Astrocyte (in vitro differentiated cells and primary cell): Measurements from ENCODE around the gene DFFB. TPM values are rescaled to one million over a fixed set of nuclear protein-coding genes. Genes with fewer than 3 reads are reported as not detected.

Experiments used
- DNase-seq: peaks from one replicate; pipeline ENCODE4 v3.0.0-alpha.2; 2010; ENCODE audit warnings: low read depth
- FAIRE-seq: peaks from 2 replicates; lab custom pipeline; 2011; peaks lifted over from hg19 to GRCh38; lab: Jason Lieb, UNC
- H2AFZ ChIP-seq: 2 replicates; pipeline ENCODE4 v1.6.0; 2012; ENCODE audit warnings: low read depth, low read length, inconsistent platforms
- H3K27ac ChIP-seq: 2 replicates; pipeline ENCODE4 v1.5.1; 2011; ENCODE audit warnings: low read depth, low read length, inconsistent platforms
- H3K27me3 ChIP-seq: 2 replicates; pipeline ENCODE4 v1.6.0; 2011; ENCODE audit warnings: low read length, inconsistent platforms; ENCODE audit not compliant: insufficient read depth
- H3K36me3 ChIP-seq: 2 replicates; pipeline ENCODE4 v1.5.1; 2011; ENCODE audit warnings: low read length, inconsistent platforms; ENCODE audit not compliant: insufficient read depth
- H3K4me1 ChIP-seq: 2 replicates; pipeline ENCODE4 v1.5.1; 2011; ENCODE audit warnings: low read length, inconsistent platforms; ENCODE audit not compliant: insufficient read depth
- H3K4me2 ChIP-seq: 2 replicates; pipeline ENCODE4 v1.6.0; 2012; ENCODE audit warnings: low read length, inconsistent platforms
- H3K4me3 ChIP-seq: 2 replicates; pipeline ENCODE4 v1.5.1; 2011; ENCODE audit warnings: low read depth, mild to moderate bottlenecking, low read length, inconsistent platforms; ENCODE audit not compliant: insufficient read depth
- H3K79me2 ChIP-seq: 2 replicates; pipeline ENCODE4 v1.6.0; 2012; ENCODE audit warnings: mild to moderate bottlenecking, low read length, inconsistent platforms; ENCODE audit not compliant: insufficient read depth
- H3K9ac ChIP-seq: 2 replicates; pipeline ENCODE4 v1.6.0; 2012; ENCODE audit warnings: mild to moderate bottlenecking, low read length, inconsistent platforms
- H3K9me3 ChIP-seq: 2 replicates; pipeline ENCODE4 v1.5.1; 2012; ENCODE audit warnings: low read depth, mild to moderate bottlenecking, low read length, inconsistent platforms; ENCODE audit not compliant: insufficient read depth
- H4K20me1 ChIP-seq: 2 replicates; pipeline ENCODE4 v1.6.0; 2012; ENCODE audit warnings: low read length, inconsistent platforms; ENCODE audit not compliant: insufficient read depth
- H3K27ac Mint-ChIP-seq: one replicate; pipeline ENCODE4 v1.8.0; 2021; ENCODE audit warnings: mild to moderate bottlenecking, mixed read lengths; ENCODE audit not compliant: unreplicated experiment
- H3K27me3 Mint-ChIP-seq: one replicate; pipeline ENCODE4 v1.8.0; 2021; ENCODE audit warnings: low read depth, mixed read lengths; ENCODE audit not compliant: unreplicated experiment
- H3K36me3 Mint-ChIP-seq: one replicate; pipeline ENCODE4 v1.8.0; 2021; ENCODE audit warnings: low read depth, mixed read lengths; ENCODE audit not compliant: unreplicated experiment
- H3K4me1 Mint-ChIP-seq: one replicate; pipeline ENCODE4 v1.8.0; 2021; ENCODE audit warnings: low read depth, mixed read lengths; ENCODE audit not compliant: unreplicated experiment
- H3K4me3 Mint-ChIP-seq: one replicate; pipeline ENCODE4 v1.8.0; 2021; ENCODE audit warnings: mild to moderate bottlenecking, moderate library complexity, mixed read lengths; ENCODE audit not compliant: unreplicated experiment
- H3K9me3 Mint-ChIP-seq: one replicate; pipeline ENCODE4 v1.8.0; 2021; ENCODE audit warnings: mild to moderate bottlenecking, mixed read lengths; ENCODE audit not compliant: unreplicated experiment
- EZH2 ChIP-seq: IDR thresholded peaks from 2 replicates; pipeline ENCODE4 v1.6.1; 2012; ENCODE audit warnings: mild to moderate bottlenecking, low read length, inconsistent platforms; ENCODE audit not compliant: insufficient read depth
- total RNA-seq: library from RNA; stranded (reverse); gene quantifications from 2 replicates; pipeline ENCODE4 v1.2.1, GENCODE V29; 2021
- TF ChIP-seq, protein P1 (sequence below): IDR thresholded peaks from 2 replicates; pipeline ENCODE4 v1.5.1; 2011; ENCODE audit warnings: low read depth, mild to moderate bottlenecking, inconsistent platforms, low read length, moderate library complexity; ENCODE audit not compliant: insufficient read depth

DFFB gene
- total RNA-seq, 1 donor from 2014 or later, result 7.4 TPM

- DNase-seq (peak; percentile 29), FAIRE-seq (no peak)
- Histone ChIP-seq H3K4me3 (no peak overlapping the region), H3K9ac (no peak overlapping the region), H3K9me3 (no peaks in the 10 kb centered on the region), H3K4me2 (no peak overlapping the region), H3K27ac (no peak overlapping the region), H3K4me1 (peaks cover 5% of the 10 kb centered on the region), H3K36me3 (peaks cover 7% of the 10 kb centered on the region), H4K20me1 (peaks cover 55% of the 10 kb centered on the region), H3K27me3 (no peaks in the 10 kb centered on the region), H3K79me2 (peaks cover 82% of the 10 kb centered on the region), H2AFZ (no peak overlapping the region)
- Mint-ChIP-seq H3K4me3 (no peak overlapping the region), H3K4me1 (peaks cover 20% of the 10 kb centered on the region), H3K36me3 (peaks cover 13% of the 10 kb centered on the region), H3K27me3 (no peaks in the 10 kb centered on the region), H3K27ac (no peak overlapping the region), H3K9me3 (peaks cover 6% of the 10 kb centered on the region)
- TF ChIP-seq, protein P1, sequence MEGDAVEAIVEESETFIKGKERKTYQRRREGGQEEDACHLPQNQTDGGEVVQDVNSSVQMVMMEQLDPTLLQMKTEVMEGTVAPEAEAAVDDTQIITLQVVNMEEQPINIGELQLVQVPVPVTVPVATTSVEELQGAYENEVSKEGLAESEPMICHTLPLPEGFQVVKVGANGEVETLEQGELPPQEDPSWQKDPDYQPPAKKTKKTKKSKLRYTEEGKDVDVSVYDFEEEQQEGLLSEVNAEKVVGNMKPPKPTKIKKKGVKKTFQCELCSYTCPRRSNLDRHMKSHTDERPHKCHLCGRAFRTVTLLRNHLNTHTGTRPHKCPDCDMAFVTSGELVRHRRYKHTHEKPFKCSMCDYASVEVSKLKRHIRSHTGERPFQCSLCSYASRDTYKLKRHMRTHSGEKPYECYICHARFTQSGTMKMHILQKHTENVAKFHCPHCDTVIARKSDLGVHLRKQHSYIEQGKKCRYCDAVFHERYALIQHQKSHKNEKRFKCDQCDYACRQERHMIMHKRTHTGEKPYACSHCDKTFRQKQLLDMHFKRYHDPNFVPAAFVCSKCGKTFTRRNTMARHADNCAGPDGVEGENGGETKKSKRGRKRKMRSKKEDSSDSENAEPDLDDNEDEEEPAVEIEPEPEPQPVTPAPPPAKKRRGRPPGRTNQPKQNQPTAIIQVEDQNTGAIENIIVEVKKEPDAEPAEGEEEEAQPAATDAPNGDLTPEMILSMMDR, result no peak
- TF ChIP-seq EZH2, result no peak
Measured at GRCh38 chr1:3895279-3895950, 38.1 kb downstream of the DFFB start.

GRCh38 chr1:3895951-3896325 lies 38.7 kb downstream of the DFFB start:
- no peak overlapping the region for H3K4me3 Mint-ChIP-seq
- peaks cover 20% of the 10 kb centered on the region for H3K4me1 Mint-ChIP-seq
- no peaks in the 10 kb centered on the region for H3K27me3 Mint-ChIP-seq
- no peaks in the 10 kb centered on the region for H3K9me3 ChIP-seq
- H3K36me3 Mint-ChIP-seq, result peaks cover 8% of the 10 kb centered on the region
- H3K27ac ChIP-seq, result no peak overlapping the region
- peaks cover 5% of the 10 kb centered on the region for H3K4me1 ChIP-seq
- H3K9ac ChIP-seq, result no peak overlapping the region
- FAIRE-seq (no peak), DNase-seq (no peak)
- H3K4me3 ChIP-seq, result no peak overlapping the region
- H3K9me3 Mint-ChIP-seq, result peaks cover 6% of the 10 kb centered on the region
- no peak overlapping the region for H2AFZ ChIP-seq
- no peak overlapping the region for H3K4me2 ChIP-seq
- no peaks in the 10 kb centered on the region for H3K27me3 ChIP-seq
- H3K36me3 ChIP-seq, result peaks cover 2% of the 10 kb centered on the region
- no peak overlapping the region for H3K27ac Mint-ChIP-seq
- peaks cover 55% of the 10 kb centered on the region for H4K20me1 ChIP-seq
- TF ChIP-seq, protein P1, result no peak
- no peak for TF ChIP-seq EZH2
- H3K79me2 ChIP-seq, result peaks cover 82% of the 10 kb centered on the region

GRCh38 chr1:3896396-3897000 lies 39.2 kb downstream of the DFFB start:
- Mint-ChIP-seq H3K27ac (no peak overlapping the region), H3K36me3 (peaks cover 7% of the 10 kb centered on the region), H3K27me3 (no peaks in the 10 kb centered on the region), H3K4me1 (peaks cover 20% of the 10 kb centered on the region), H3K9me3 (peaks cover 6% of the 10 kb centered on the region), H3K4me3 (no peak overlapping the region)
- no peak overlapping the region for H2AFZ ChIP-seq
- TF ChIP-seq EZH2, result no peak
- TF ChIP-seq, protein P1, result no peak
- H3K27ac ChIP-seq, result no peak overlapping the region
- no peaks in the 10 kb centered on the region for H3K27me3 ChIP-seq
- H4K20me1 ChIP-seq, result peaks cover 52% of the 10 kb centered on the region
- H3K4me3 ChIP-seq, result no peak overlapping the region
- no peak overlapping the region for H3K9ac ChIP-seq
- no peaks in the 10 kb centered on the region for H3K36me3 ChIP-seq
- FAIRE-seq (no peak), DNase-seq (no peak)
- H3K9me3 ChIP-seq, result no peaks in the 10 kb centered on the region
- peaks cover 77% of the 10 kb centered on the region for H3K79me2 ChIP-seq
- H3K4me2 ChIP-seq, result no peak overlapping the region
- peaks cover 5% of the 10 kb centered on the region for H3K4me1 ChIP-seq
